Measurements from ENCODE around the gene CDKN1B.
A peak's percentile ranks its signal among the peaks of the same experiment; 100 is the strongest.

CDKN1B gene

GRCh38 chr12:12716793-12717585, at the start of gene CDKN1B:
CDKN1B (plus strand) TSS chr12:12717368; CDS start chr12:12717840, 472 bp downstream.
- peak; percentile 93 for DNase-seq (ENCODE audit: low spot score)

GRCh38 chr12:12668005-12668404, 49.2 kb upstream of the CDKN1B start:
- DNase-seq (ENCODE audit: low spot score): no peak

GRCh38 chr12:12669020-12669419, 48.1 kb upstream of the CDKN1B start:
- no peak for DNase-seq (ENCODE audit: low spot score)

GRCh38 chr12:12671850-12672660, 45.1 kb upstream of the CDKN1B start:
- no peak for DNase-seq (ENCODE audit: low spot score)

GRCh38 chr12:12673296-12673695, 43.9 kb upstream of the CDKN1B start:
- DNase-seq (ENCODE audit: low spot score): no peak

- DNase-seq (ENCODE audit: low spot score): no peak
Measured at GRCh38 chr12:12676605-12677004, 40.6 kb upstream of the CDKN1B start.

- DNase-seq (ENCODE audit: low spot score): no peak
Measured at GRCh38 chr12:12681061-12681765, 36.0 kb upstream of the CDKN1B start.

- DNase-seq (ENCODE audit: low spot score): no peak
Measured at GRCh38 chr12:12682284-12682683, 34.9 kb upstream of the CDKN1B start.

- no peak for DNase-seq (ENCODE audit: low spot score)
Measured at GRCh38 chr12:12683136-12683697, 34.0 kb upstream of the CDKN1B start.

- no peak for DNase-seq (ENCODE audit: low spot score)
Measured at GRCh38 chr12:12683725-12684124, 33.4 kb upstream of the CDKN1B start.

GRCh38 chr12:12684375-12685106, 32.6 kb upstream of the CDKN1B start:
- no peak for DNase-seq (ENCODE audit: low spot score)

- no peak for DNase-seq (ENCODE audit: low spot score)
Measured at GRCh38 chr12:12685305-12685704, 31.9 kb upstream of the CDKN1B start.

- DNase-seq (ENCODE audit: low spot score): no peak
Measured at GRCh38 chr12:12686472-12686871, 30.7 kb upstream of the CDKN1B start.

- DNase-seq (ENCODE audit: low spot score): no peak
Measured at GRCh38 chr12:12686925-12687324, 30.2 kb upstream of the CDKN1B start.

- DNase-seq (ENCODE audit: low spot score): no peak
Measured at GRCh38 chr12:12689647-12690300, 27.4 kb upstream of the CDKN1B start.

GRCh38 chr12:12691549-12691948, 25.6 kb upstream of the CDKN1B start:
- DNase-seq (ENCODE audit: low spot score): no peak

GRCh38 chr12:12693111-12693671, 24.0 kb upstream of the CDKN1B start:
- no peak for DNase-seq (ENCODE audit: low spot score)

- DNase-seq (ENCODE audit: low spot score): peak; percentile 94
Measured at GRCh38 chr12:12696562-12697383, 20.4 kb upstream of the CDKN1B start.

GRCh38 chr12:12699345-12699744, 17.8 kb upstream of the CDKN1B start:
- DNase-seq (ENCODE audit: low spot score): no peak

- DNase-seq (ENCODE audit: low spot score): no peak
Measured at GRCh38 chr12:12700254-12700653, 16.9 kb upstream of the CDKN1B start.
